Gastroesophageal sphincter (tissue), 4 donors: ENCODE results near the gene TSPAN11. TPM values are rescaled to one million over a fixed set of nuclear protein-coding genes. Genes with fewer than 3 reads are reported as not detected.
A peak's percentile ranks its signal among the peaks of the same experiment; 100 is the strongest.

Experiments used
- ATAC-seq: fragments of 150-250 bp; one replicate; pipeline ENCODE4 v1.9.1; 2016; ENCODE audit warnings: mild to moderate bottlenecking, moderate library complexity
- H3K27ac ChIP-seq, 4 donors: fragments of 200-600 bp; sonication (generic) in 3 of 4; 1 replicate in 3 of 4; 2 replicates in 1 of 4; pipeline ENCODE4 v1.5.1; 2016 to 2019
- H3K27me3 ChIP-seq: fragments of 200-600 bp; sonication (generic); one replicate; pipeline ENCODE4 v1.5.1; 2019
- H3K36me3 ChIP-seq, 2 donors: fragments of 200-600 bp; sonication (generic); one replicate each; pipeline ENCODE4 v1.5.1; 2019; ENCODE audit warnings: control low read depth in 1 of 2
- H3K4me1 ChIP-seq, 3 donors: fragments of 200-600 bp; sonication (generic); 1 replicate in 2 of 3; 2 replicates in 1 of 3; pipeline ENCODE4 v1.5.1; 2016 to 2019; ENCODE audit warnings: control low read depth in 2 of 3
- H3K4me3 ChIP-seq, 2 donors: fragments of 200-600 bp; sonication (generic); one replicate each; pipeline ENCODE4 v1.5.1; 2019; ENCODE audit warnings: mild to moderate bottlenecking in 1 of 2, moderate library complexity in 1 of 2
- H3K9me3 ChIP-seq, 3 donors: fragments of 200-600 bp; sonication (generic); one replicate each; pipeline ENCODE4 v1.5.1; 2017 to 2019; ENCODE audit warnings: control low read depth in 2 of 3
- EP300 ChIP-seq: sonication (generic); formaldehyde crosslinking; IDR thresholded peaks from one replicate; pipeline ENCODE4 v1.6.1; 2017; ENCODE audit warnings: antibody characterized with exemption, mild to moderate bottlenecking
- POLR2A ChIP-seq, 2 donors: fragments of 450-650 bp; IDR thresholded peaks; one replicate each; pipeline ENCODE4 v1.6.1; 2017; ENCODE audit warnings: antibody characterized with exemption in 2 of 2, mild to moderate bottlenecking in 2 of 2, moderate library complexity in 1 of 2
- POLR2AphosphoS5 ChIP-seq: sonication (generic); formaldehyde crosslinking; IDR thresholded peaks from one replicate; pipeline ENCODE4 v1.6.1; 2017; ENCODE audit warnings: antibody characterized with exemption
- WGBS, 2 donors: methylation state at CpG; one replicate each; pipeline ENCODE4 v1.1.5; 2018; ENCODE audit warnings: low coverage in 1 of 2; 5-methylcytosine and 5-hydroxymethylcytosine counted together
- total RNA-seq, 4 donors: library from RNA; depleted of rRNA; stranded (reverse); fragments of >200 nt; gene quantifications; one replicate each; pipeline ENCODE4 v1.1.0, GENCODE V29; 2016
- TF ChIP-seq, protein P1 (sequence below), 4 experiments: fragments of 200-600 bp in 2 of 4; fragments of 450-650 bp in 2 of 4; sonication (generic) in 1 of 4; IDR thresholded peaks; one replicate each; pipeline ENCODE4 v1.5.1; 2017 to 2019; ENCODE audit warnings: antibody characterized with exemption in 4 of 4, mild to moderate bottlenecking in 2 of 4, moderate library complexity in 2 of 4

TSPAN11 gene
- total RNA-seq, 4 donors from 2014 or later, result 4.8 to 15.9 (median 6.5) TPM

DNA sequence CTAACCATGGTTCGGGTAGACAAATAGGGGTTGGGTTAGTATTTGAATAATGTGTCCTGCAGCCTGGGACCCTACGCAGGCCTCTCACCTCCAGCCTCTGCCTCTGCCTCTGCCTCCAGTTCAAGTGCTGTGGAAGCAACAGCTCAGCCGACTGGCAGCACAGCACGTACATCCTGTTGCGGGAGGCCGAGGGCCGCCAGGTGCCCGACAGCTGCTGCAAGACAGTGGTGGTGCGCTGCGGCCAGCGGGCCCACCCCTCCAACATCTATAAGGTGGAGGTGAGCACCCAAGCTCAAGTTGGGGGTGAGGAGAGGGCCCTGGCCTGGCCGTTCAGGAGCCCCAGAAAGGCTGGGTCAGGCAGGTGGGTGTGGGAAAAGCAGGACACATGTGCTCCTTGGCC is 55.9 kb downstream of the TSPAN11 start:
- no peak for ATAC-seq
- Histone ChIP-seq H3K4me3 (no peak overlapping the region), H3K27me3 (no peaks in the 10 kb centered on the region), H3K27ac (no peak overlapping the region), H3K36me3 (no peaks in the 10 kb centered on the region), H3K4me1 (peaks cover 0 to 8% (median 0%) of the 10 kb centered on the region in 3 donors), H3K9me3 (no peaks in the 10 kb centered on the region)
- 100% methylated on average over 1 of the region's 12 CpGs; no CpG with 5 or more reads in 1 of the 2 donors for WGBS, 2 donors
- TF ChIP-seq POLR2A (IDR thresholded peaks at IDR 0.05) (no peak), EP300 (no peak), POLR2AphosphoS5 (no peak)
- TF ChIP-seq, protein P1, sequence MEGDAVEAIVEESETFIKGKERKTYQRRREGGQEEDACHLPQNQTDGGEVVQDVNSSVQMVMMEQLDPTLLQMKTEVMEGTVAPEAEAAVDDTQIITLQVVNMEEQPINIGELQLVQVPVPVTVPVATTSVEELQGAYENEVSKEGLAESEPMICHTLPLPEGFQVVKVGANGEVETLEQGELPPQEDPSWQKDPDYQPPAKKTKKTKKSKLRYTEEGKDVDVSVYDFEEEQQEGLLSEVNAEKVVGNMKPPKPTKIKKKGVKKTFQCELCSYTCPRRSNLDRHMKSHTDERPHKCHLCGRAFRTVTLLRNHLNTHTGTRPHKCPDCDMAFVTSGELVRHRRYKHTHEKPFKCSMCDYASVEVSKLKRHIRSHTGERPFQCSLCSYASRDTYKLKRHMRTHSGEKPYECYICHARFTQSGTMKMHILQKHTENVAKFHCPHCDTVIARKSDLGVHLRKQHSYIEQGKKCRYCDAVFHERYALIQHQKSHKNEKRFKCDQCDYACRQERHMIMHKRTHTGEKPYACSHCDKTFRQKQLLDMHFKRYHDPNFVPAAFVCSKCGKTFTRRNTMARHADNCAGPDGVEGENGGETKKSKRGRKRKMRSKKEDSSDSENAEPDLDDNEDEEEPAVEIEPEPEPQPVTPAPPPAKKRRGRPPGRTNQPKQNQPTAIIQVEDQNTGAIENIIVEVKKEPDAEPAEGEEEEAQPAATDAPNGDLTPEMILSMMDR (IDR thresholded peaks at IDR 0.05), result no peak

DNA sequence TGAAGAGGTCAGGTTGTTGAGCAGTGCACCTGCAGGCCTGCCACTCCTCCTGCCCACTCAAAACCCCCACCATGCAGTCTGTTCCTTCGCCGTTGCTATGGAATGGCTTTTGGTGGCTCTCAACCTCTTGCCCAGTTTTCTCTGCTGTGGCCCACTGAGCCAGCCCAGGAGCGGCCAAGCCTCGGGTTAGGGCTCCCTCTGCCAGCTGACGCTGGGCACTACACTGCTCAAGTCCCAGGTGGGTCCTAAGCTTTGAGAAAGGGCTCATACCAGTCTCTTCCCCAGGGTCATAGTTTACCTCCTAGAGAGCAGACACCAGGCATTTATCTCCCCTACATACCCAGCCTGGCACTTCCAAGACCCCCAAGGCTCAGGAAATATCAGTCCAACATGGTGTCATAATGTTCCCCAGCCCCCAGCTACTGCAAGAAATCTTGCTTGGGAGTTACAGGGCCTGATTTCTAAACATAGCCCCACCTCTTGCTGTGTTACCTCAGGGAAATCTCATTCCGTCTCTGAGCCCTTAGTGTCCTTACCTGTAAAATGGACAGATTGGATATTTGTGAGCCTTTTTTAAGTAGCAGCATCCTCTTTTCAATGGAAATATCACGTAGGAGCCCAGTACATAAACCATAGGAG is 59.4 kb downstream of the TSPAN11 start:
- WGBS, 2 donors, result 66 to 76% methylated on average over 2 to 4 of the region's 7 CpGs
- H3K36me3 ChIP-seq, result no peaks in the 10 kb centered on the region
- H3K4me3 ChIP-seq, result no peak overlapping the region
- ATAC-seq, result peak; percentile 19
- H3K9me3 ChIP-seq, result no peaks in the 10 kb centered on the region
- no peaks in the 10 kb centered on the region for H3K27me3 ChIP-seq
- TF ChIP-seq POLR2AphosphoS5, result no peak
- TF ChIP-seq, protein P1 (IDR thresholded peaks at IDR 0.05), result peak in 3 of 4 experiments; percentile 26 to 58 (median 31)
- no peak for TF ChIP-seq EP300
- no peaks in the 10 kb centered on the region for H3K4me1 ChIP-seq
- no peak overlapping the region for H3K27ac ChIP-seq

GRCh38 chr12:30988086-30988485 is 61.5 kb downstream of the TSPAN11 start:
- Histone ChIP-seq H3K36me3 (no peaks in the 10 kb centered on the region), H3K9me3 (no peaks in the 10 kb centered on the region), H3K27me3 (no peaks in the 10 kb centered on the region), H3K4me3 (no peak overlapping the region), H3K4me1 (no peaks in the 10 kb centered on the region), H3K27ac (no peak overlapping the region)
- no peak for ATAC-seq
- no peak for TF ChIP-seq POLR2A (IDR thresholded peaks at IDR 0.05)
- TF ChIP-seq EP300, result no peak
- TF ChIP-seq, protein P1 (IDR thresholded peaks at IDR 0.05), result no peak
- no peak for TF ChIP-seq POLR2AphosphoS5
- 93 to 100% methylated on average over 2 to 5 of the region's 9 CpGs for WGBS, 2 donors

GRCh38 chr12:30988646-30989286 is 62.2 kb downstream of the TSPAN11 start:
- no peaks in the 10 kb centered on the region for H3K36me3 ChIP-seq
- TF ChIP-seq EP300 (no peak), POLR2AphosphoS5 (no peak), POLR2A (IDR thresholded peaks at IDR 0.05) (no peak)
- TF ChIP-seq, protein P1 (IDR thresholded peaks at IDR 0.05), result no peak
- no peaks in the 10 kb centered on the region for H3K4me1 ChIP-seq
- no peak for ATAC-seq
- no peak overlapping the region for H3K4me3 ChIP-seq
- H3K9me3 ChIP-seq, result no peaks in the 10 kb centered on the region
- H3K27me3 ChIP-seq, result no peaks in the 10 kb centered on the region
- no peak overlapping the region for H3K27ac ChIP-seq
- 71 to 86% methylated on average over 1 to 5 of the region's 9 CpGs for WGBS, 2 donors

DNA sequence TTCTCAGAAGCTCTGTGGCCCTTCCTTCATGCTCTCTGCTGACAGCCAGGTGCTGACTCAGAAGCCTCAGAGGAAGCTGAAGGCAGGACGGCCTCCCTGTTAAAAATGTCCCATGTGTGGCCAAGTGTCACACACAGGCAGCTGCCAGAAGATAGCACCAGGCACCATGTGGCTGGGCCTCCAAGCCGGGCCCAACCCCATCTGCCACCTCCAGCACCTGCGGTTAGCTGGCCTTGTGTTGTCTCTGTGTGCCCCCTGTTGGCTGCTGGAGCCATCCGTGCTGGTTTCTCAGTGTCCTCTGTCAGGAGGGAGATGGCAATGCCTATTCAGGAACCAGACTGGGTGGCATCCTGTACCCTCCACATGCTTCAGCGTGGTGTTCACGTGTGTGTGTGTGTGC is 63.2 kb downstream of the TSPAN11 start:
- no peaks in the 10 kb centered on the region for H3K4me1 ChIP-seq
- ATAC-seq, result no peak
- WGBS, 2 donors, result 78 to 80% methylated on average over 1 to 5 of the region's 6 CpGs
- H3K27ac ChIP-seq, result no peak overlapping the region
- no peaks in the 10 kb centered on the region for H3K36me3 ChIP-seq
- H3K9me3 ChIP-seq, result no peaks in the 10 kb centered on the region
- H3K27me3 ChIP-seq, result no peaks in the 10 kb centered on the region
- TF ChIP-seq, protein P1 (IDR thresholded peaks at IDR 0.05), result peak in 1 of 4 experiments; percentile 19
- no peak for TF ChIP-seq EP300
- no peak overlapping the region for H3K4me3 ChIP-seq
